Hypothalamus (tissue), 51 donors: ENCODE measurements around the gene UMODL1.

Experiments used
- DNase-seq, 51 donors: peaks; one replicate each; lab custom pipeline; 2025; lab: John Stamatoyannopoulos, UW

The UMODL1 gene

GRCh38 chr21:42183374-42184266, 112.5 kb downstream of the UMODL1 start:
- no peak for DNase-seq

- DNase-seq = no peak
Observed at GRCh38 chr21:42186591-42186990, 115.5 kb downstream of the UMODL1 start.

GRCh38 chr21:42187976-42188653, 117.0 kb downstream of the UMODL1 start:
- DNase-seq = peak in 3 of 51 donors; percentile 18 to 40 (median 21)

- DNase-seq = no peak
Observed at GRCh38 chr21:42188663-42189062, 117.5 kb downstream of the UMODL1 start.

- DNase-seq = no peak
Observed at GRCh38 chr21:42189431-42189830, 118.3 kb downstream of the UMODL1 start.

- peak in 1 of 51 donors; percentile 64 for DNase-seq
Observed at GRCh38 chr21:42189860-42190485, 118.9 kb downstream of the UMODL1 start.

GRCh38 chr21:42190486-42190863, 119.4 kb downstream of the UMODL1 start:
- peak in 25 of 51 donors; percentile 17 to 78 (median 56) for DNase-seq

- no peak for DNase-seq
Observed at GRCh38 chr21:42191064-42191463, 119.9 kb downstream of the UMODL1 start.

GRCh38 chr21:42191696-42192595, 120.8 kb downstream of the UMODL1 start:
- no peak for DNase-seq
